ENCODE data around the gene FOXI1.
"Not testable (repeated sequence)": the region's sequence is repeated elsewhere in the genome, so short reads cannot be mapped to it uniquely, and the experiment has no call there.

FOXI1 gene

DNA sequence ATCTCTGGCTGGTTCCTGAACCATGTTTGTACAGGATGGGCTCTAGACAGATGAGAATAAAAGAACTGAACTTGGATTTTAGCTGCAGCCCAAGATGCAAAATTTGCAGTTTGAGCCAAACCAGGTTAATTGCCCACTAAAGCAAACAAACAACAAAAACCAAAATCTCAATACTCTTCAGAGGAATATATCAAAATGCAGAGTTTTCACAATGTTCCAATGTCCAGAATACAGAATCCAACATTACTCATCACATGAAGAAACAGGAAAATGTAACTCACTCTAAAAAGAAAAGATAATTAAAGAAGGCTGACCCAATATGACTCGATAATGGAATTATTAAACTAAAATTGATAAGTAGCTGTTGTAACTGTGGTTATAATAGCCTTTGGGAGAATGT, 20.4 kb downstream of the FOXI1 start:
- no peak for DNase-seq (ENCODE audit: low read depth in 1 of 2, low spot score in 1 of 2)

DNA sequence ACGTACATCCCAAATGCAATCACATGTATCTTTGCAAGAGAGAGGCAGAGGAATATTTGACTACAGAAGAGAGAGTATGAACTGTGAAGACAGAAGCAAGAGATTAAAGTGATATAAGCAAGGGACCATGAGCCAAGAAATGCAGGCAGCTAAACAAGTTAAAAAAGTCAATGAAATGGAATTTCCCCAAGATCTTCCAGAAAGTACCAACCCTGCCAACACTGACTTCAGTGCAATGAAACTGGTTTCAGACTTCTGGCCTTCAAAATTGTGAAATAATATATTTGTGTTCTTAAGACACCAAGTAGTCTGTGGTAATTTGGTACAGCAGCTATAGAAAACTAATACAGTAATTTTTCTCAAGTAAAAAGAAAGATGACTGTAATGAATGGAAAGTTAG, 20.9 kb downstream of the FOXI1 start:
- no peak for DNase-seq (ENCODE audit: low read depth in 1 of 2, low spot score in 1 of 2)

DNA sequence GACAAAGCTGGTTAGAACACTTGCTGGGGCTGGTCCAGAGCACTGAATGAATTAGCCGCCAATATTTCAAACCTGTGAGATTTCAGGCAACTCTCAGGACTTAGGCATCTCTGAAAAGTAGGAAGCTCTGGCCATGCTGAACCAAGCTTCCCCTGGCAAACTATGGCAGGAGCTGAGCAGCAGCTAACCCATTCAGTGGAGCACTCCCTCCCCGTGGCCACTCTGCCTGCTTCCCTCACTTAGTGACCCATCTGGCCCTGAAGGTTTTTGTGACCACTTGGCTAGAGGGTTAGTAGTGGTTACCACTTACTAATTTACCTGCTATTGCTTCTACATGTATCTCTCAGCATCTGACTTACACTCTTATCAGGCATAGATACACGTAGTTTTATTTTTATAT, 25.5 kb downstream of the FOXI1 start:
- no peak for DNase-seq (ENCODE audit: low read depth in 1 of 2, low spot score in 1 of 2)

DNA sequence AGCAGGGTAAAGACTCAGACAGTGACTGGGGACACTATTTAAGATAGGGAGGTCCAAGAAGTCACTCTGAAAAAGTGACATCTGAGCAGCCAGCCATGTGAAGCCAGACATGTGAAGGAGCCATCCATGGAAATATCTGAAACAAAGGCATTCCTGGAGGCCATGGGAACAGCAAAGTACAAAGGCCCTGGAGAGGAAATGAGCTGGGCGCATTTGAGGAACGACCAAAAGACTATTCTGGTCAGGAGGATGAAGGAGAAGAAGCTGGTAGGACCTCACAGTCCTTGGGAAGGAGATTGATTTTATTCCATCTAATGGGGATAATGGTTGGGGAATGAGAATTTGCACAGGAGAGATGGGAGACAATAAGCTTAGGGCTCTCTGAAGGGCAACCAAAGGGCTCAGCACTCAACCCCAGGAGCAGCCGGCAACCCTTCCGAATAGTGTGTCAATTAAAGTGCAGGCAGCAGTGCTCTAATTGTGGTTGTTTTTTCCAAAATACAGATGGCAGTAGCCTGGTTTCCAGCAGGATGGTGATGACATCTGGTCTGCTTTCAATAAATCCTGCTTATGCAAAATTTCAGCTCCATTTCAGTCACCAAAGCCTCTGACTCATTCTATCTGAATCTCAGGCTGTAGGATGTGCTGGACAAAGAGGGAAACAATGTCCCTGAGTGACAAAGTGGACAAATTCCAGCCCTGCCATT, 26.7 kb downstream of the FOXI1 start:
- no peak for DNase-seq (ENCODE audit: low read depth in 1 of 2, low spot score in 1 of 2)

GRCh38 chr5:170132976-170133448, 27.3 kb downstream of the FOXI1 start:
- DNase-seq (ENCODE audit: low read depth in 1 of 2, low spot score in 1 of 2), result no peak

- no peak for DNase-seq (ENCODE audit: low read depth in 1 of 2, low spot score in 1 of 2)
Observed at GRCh38 chr5:170135796-170136490, 30.2 kb downstream of the FOXI1 start.

DNA sequence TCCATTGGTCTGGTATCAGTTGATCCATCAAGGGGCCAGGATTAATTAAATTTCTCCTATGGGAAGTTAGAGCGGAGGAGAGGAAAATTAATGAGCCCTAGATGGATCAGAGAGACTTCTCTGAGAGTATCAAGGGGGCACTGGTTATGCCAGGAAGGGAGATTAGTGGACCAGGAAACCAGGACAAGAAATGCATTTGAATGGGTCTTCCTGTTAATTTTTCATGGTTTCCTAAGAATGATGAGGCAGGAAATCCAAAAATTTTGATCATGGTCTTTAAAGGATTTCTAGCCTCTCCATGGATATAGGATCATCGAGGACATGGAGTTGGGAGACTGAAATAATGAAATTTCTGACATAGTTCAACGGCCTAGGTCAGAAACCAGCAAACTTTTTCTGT, 30.8 kb downstream of the FOXI1 start:
- DNase-seq (ENCODE audit: low read depth in 1 of 2, low spot score in 1 of 2), result no peak

- DNase-seq (ENCODE audit: low read depth in 1 of 2, low spot score in 1 of 2), result no peak
Observed at GRCh38 chr5:170137694-170138214, 32.1 kb downstream of the FOXI1 start.

- DNase-seq (ENCODE audit: low read depth in 1 of 2, low spot score in 1 of 2), result no peak
Observed at GRCh38 chr5:170138273-170138672, 32.6 kb downstream of the FOXI1 start.

DNA sequence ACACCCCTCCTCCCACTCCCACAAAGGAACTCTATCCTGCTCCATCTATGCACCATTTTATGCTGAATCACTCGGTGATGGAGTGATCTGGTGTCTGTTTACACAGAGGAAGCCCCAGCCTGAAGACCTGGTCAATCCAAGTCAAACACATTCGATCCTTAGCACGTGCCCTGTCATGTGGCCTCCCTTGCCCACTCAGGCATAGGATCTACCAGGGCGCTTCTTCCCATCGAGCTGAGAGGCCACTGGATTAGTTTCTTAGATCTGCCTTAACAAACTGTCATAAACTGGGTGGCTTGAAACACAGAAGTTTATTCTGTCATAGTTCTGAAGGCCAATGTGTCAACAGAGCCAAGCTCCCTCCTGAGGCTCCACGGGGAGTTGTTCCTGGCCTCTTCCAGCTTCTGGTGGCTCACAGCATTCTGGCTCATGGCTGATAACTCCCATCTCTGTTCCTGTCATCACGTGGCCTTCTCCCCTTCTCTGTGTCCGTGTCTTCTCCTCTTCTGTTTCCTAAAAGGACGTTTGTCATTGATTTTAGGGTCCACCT, 34.2 kb downstream of the FOXI1 start:
- no peak for DNase-seq (ENCODE audit: low read depth in 1 of 2, low spot score in 1 of 2)

GRCh38 chr5:170141196-170141595, 35.5 kb downstream of the FOXI1 start:
- not testable (repeated sequence) for DNase-seq (ENCODE audit: low read depth in 1 of 2, low spot score in 1 of 2)

GRCh38 chr5:170141636-170142035, 35.9 kb downstream of the FOXI1 start:
- DNase-seq (ENCODE audit: low read depth in 1 of 2, low spot score in 1 of 2), result no peak

DNA sequence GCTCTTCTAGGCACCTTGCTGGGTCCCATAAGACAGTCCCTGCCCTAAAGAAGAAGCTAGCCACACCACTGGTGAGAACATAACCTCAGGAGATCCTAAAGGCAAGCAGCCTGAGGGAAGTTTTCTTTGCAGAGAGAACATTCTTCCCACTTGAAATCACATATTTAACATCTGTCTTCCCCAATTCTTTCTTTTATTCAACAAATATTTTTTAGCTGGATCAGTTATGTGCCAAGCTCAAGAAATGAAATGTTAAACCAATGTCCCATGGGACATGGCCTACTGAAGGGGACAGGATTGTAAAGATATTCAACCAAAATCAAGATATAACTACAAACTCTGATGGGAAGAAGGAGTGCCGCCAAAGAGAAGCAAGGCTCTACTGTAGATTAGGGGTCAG, 36.5 kb downstream of the FOXI1 start:
- no peak for DNase-seq (ENCODE audit: low read depth in 1 of 2, low spot score in 1 of 2)

DNA sequence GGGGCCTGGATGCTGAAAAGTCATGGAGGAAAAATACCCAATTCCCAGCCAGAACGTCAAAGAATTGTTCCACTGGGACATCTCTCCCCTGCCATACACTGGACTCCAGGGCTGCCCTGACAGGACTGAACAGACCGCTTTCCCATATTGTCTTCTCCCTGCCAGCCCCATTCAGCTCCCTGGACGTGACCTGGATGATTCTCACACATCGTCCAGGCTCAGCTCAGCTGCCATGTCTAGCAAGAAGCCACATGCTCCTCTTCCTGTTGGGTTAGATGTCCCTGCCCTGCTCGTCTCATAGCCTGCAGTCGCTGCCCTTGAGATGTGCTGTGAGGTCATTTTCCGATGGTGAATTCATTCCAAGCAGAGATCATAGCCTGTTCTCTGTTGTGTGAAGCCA, 37.4 kb downstream of the FOXI1 start:
- DNase-seq (ENCODE audit: low read depth in 1 of 2, low spot score in 1 of 2), result no peak

DNA sequence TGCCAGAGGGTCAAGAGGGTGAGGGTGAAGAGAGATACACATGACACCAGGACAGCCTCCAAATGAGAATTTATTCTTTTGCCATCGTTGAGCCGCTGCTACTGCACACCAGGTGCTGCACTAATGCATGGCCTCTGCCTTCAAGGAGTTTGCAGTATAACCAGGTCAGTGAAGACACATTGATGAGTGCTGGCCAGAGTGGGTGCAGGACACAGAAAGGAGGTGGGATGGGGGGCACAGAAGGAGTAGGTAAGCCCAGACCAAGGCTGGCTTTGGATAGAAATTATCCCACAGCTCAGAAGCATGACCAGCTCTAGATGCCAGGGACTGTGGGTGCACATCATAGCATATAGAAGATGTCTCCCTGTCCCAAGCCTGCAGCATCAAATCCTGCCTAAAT, 38.0 kb downstream of the FOXI1 start:
- no peak for DNase-seq (ENCODE audit: low read depth in 1 of 2, low spot score in 1 of 2)

DNA sequence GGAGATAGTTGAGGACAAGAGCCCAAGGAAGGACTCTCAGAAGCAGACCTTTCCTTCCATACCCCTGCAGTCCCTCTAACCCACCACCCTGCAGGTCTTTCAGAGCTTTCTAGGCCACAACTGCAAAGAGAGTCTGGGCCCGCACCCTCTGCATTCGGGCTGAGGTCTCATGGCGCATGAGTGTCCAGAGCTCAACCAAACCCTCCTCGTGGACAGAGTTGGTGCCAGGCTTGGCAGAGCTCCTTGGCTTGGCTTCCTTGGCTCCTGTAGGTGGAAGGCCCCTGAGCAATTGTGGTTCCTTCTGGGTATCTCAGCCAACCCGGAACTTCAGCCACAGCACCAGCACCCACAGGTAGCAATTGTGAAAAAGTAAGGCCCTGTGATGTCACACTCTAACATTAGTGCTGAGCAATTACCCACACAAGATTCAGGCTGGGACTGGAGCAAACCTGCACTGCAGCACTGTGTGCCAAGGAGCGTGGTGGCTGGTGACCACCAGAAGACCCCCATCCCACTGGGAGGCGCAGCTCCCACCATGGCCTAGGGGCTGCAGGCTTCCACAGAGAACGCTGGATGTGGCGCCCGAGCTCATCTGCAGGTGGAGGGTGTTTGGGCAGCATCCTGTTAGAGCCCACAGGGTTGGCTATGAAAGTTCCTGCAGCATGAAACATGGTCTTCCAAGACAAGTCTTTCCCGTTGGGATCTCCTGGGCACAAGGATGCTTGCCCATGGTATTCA, 38.8 kb downstream of the FOXI1 start:
- no peak for DNase-seq (ENCODE audit: low read depth in 1 of 2, low spot score in 1 of 2)

GRCh38 chr5:170145462-170145861, 39.8 kb downstream of the FOXI1 start:
- DNase-seq (ENCODE audit: low read depth in 1 of 2, low spot score in 1 of 2), result no peak

- no peak for DNase-seq (ENCODE audit: low read depth in 1 of 2, low spot score in 1 of 2)
Observed at GRCh38 chr5:170147051-170147752, 41.5 kb downstream of the FOXI1 start.

DNA sequence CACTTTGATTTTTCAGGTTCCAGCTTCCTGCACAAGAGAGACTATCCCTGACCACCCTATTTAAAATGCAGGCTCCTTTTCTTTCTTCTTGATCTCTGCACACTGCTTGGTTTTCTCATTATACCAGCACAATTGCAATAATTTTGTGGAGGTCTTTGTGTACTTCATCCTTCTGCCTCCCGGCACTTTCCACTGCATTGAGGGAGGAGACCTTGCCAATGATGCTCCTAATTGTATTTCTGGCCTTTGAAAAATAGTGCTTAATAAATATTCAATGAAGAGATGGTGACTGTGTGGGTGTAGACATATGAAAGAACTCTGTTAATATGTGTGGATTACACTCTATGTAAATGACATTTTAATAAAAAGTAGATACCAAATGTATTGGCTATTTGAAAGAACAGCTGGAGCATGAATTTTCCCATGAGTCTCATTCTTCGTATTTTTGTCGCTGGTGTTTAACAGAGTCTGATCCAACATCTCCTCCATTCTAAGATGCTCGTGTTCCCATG, 42.1 kb downstream of the FOXI1 start:
- DNase-seq (ENCODE audit: low read depth in 1 of 2, low spot score in 1 of 2), result no peak

GRCh38 chr5:170148430-170149205, 42.9 kb downstream of the FOXI1 start:
- DNase-seq (ENCODE audit: low read depth in 1 of 2, low spot score in 1 of 2), result no peak
